GM12878 (cell line): ENCODE measurements around the gene DTNA. TPM values are rescaled to one million over a fixed set of nuclear protein-coding genes. Genes with fewer than 3 reads are reported as not detected.

Source experiments
- ATAC-seq: fragments of 200-7000 bp; cut with Tn5 transposase; 3 replicates; pipeline ENCODE4 v1.9.1; 2020; ENCODE audit warnings: mild to moderate bottlenecking, moderate library complexity
- BruUV-seq: library from RNA; stranded (reverse); fragments of 400-500 nt; replicated peaks from 2 replicates; lab custom pipeline; 2021; lab: Mats Ljungman, UMichigan
- CTCF ChIA-PET: fragments of 300-600 bp; sonication (Branson Sonifier 250); formaldehyde crosslinking; extraction: SDS; loops from one replicate; lab custom pipeline; 2021; ENCODE audit warnings: inconsistent platforms; lab: Yijun Ruan, JAX
- POLR2A ChIA-PET: fragments of 350-600 bp; formaldehyde crosslinking; extraction: SDS; loops from one replicate; lab custom pipeline; 2021; ENCODE audit warnings: inconsistent platforms; lab: Charles Lee
- RAD21 ChIA-PET: fragments of 300-600 bp; sonication (Branson Sonifier 250); formaldehyde crosslinking; loops from one replicate; lab custom pipeline; 2023; ENCODE audit warnings: antibody characterized with exemption; ENCODE audit not compliant: unreplicated experiment; lab: Charles Lee
- SMC1A ChIA-PET: fragments of 300-600 bp; sonication (Branson Sonifier 250); formaldehyde crosslinking; loops from one replicate; lab custom pipeline; 2023; ENCODE audit not compliant: unreplicated experiment, uncharacterized antibody; lab: Charles Lee
- DNase-seq: peaks from one replicate; pipeline ENCODE4 v3.0.0-alpha.2; 2011; ENCODE audit warnings: low read depth, low spot score
- FAIRE-seq: peaks from 3 replicates; lab custom pipeline; 2011; peaks lifted over from hg19 to GRCh38; lab: Jason Lieb, UNC
- H2AFZ ChIP-seq: 2 replicates; pipeline ENCODE4 v1.6.0; 2011; ENCODE audit warnings: low read depth, low read length, control low read depth; ENCODE audit not compliant: control insufficient read depth
- H3K27ac ChIP-seq: 2 replicates; pipeline ENCODE4 v1.5.1; 2011; ENCODE audit warnings: control low read depth; ENCODE audit not compliant: control insufficient read depth, insufficient read depth
- H3K27me3 ChIP-seq, 2 experiments: replicated peaks in 1 of 2; 2 replicates each; pipeline versions ENCODE4 v1.6.0 to v1.6.1; 2011; ENCODE audit warnings: low read length in 1 of 2; ENCODE audit not compliant: control insufficient read depth in 2 of 2, insufficient read depth in 2 of 2
- H3K36me3 ChIP-seq, 2 experiments: 2 replicates each; pipeline ENCODE4 v1.5.1; 2011; ENCODE audit warnings: low read length in 1 of 2; ENCODE audit not compliant: control insufficient read depth in 2 of 2, insufficient read depth in 2 of 2
- H3K4me1 ChIP-seq: 2 replicates; pipeline ENCODE4 v1.6.1; 2011; ENCODE audit warnings: mild to moderate bottlenecking, low read length, moderate library complexity, mixed read lengths; ENCODE audit not compliant: control insufficient read depth, insufficient read depth
- H3K4me2 ChIP-seq: 2 replicates; pipeline ENCODE4 v1.6.0; 2011; ENCODE audit warnings: control low read depth; ENCODE audit not compliant: control insufficient read depth, insufficient read depth
- H3K4me3 ChIP-seq: fragments of 200-600 bp; sonication (generic); 2 replicates; pipeline ENCODE4 v1.5.1; 2016
- H3K79me2 ChIP-seq: 2 replicates; pipeline ENCODE4 v1.6.0; 2011; ENCODE audit warnings: low read length; ENCODE audit not compliant: control insufficient read depth, insufficient read depth
- H3K9ac ChIP-seq: 2 replicates; pipeline ENCODE4 v1.8.0; 2011; ENCODE audit warnings: low read length, control low read depth, mixed read lengths; ENCODE audit not compliant: control insufficient read depth, insufficient read depth
- H3K9me3 ChIP-seq: replicated peaks from 3 replicates; pipeline ENCODE4 v1.5.1; 2011; ENCODE audit warnings: mild to moderate bottlenecking, low read length; ENCODE audit not compliant: control insufficient read depth, insufficient read depth
- H4K20me1 ChIP-seq: 2 replicates; pipeline ENCODE4 v1.6.0; 2011; ENCODE audit not compliant: control insufficient read depth, insufficient read depth
- CHD2 ChIP-seq: IDR thresholded peaks from 2 replicates; pipeline ENCODE4 v1.6.1; 2011; ENCODE audit warnings: low read depth, low read length, improper control_type of control experiment, borderline replicate concordance
- EED ChIP-seq: sonication (generic); IDR thresholded peaks from 2 replicates; pipeline ENCODE4 v1.6.1; 2016; ENCODE audit warnings: antibody characterized with exemption, low read depth
- FOXM1 ChIP-seq: IDR thresholded peaks from 2 replicates; pipeline ENCODE4 v1.6.1; 2012; ENCODE audit warnings: low read depth, mild to moderate bottlenecking, inconsistent platforms, low read length, moderate library complexity
- HDAC6 ChIP-seq: fragments of 200-600 bp; sonication (generic); IDR thresholded peaks from one replicate; pipeline ENCODE4 v1.8.0; 2017; ENCODE audit warnings: antibody characterized with exemption; ENCODE audit not compliant: unreplicated experiment
- KAT2A ChIP-seq: conservative IDR thresholded peaks from 2 replicates; pipeline ENCODE4 v1.6.1; 2011; ENCODE audit warnings: low read depth, low read length; ENCODE audit not compliant: control insufficient read depth
- MYB ChIP-seq: fragments of 150-350 bp; IDR thresholded peaks from 2 replicates; pipeline ENCODE4 v1.6.1; 2014; ENCODE audit warnings: mild to moderate bottlenecking, low read depth, low read length, borderline replicate concordance
- NR2F1 ChIP-seq: fragments of 450-650 bp; conservative IDR thresholded peaks from 2 replicates; pipeline ENCODE4 v1.6.1; 2017; ENCODE audit warnings: mild to moderate bottlenecking
- RAD21 ChIP-seq: IDR thresholded peaks from 2 replicates; pipeline ENCODE4 v1.6.1; 2011; ENCODE audit warnings: mild to moderate bottlenecking, low read depth, low read length, moderate library complexity; ENCODE audit not compliant: insufficient read depth
- TBL1XR1 ChIP-seq: IDR thresholded peaks from 2 replicates; pipeline ENCODE4 v1.6.1; 2012; ENCODE audit warnings: low read depth, low read length, improper control_type of control experiment
- WGBS: methylation state at CpG from one replicate; pipeline ENCODE4 v1.1.6; 2016; ENCODE audit warnings: low lambda C conversion rate; ENCODE audit not compliant: insufficient replicate concordance, insufficient coverage; ENCODE audit errors: missing lambda C conversion rate; 5-methylcytosine and 5-hydroxymethylcytosine counted together
- in situ Hi-C: fragments of 300-500 bp; cut with MboI; formaldehyde crosslinking; loops from 9 replicates; pipeline ENCODE4 v1.14.3; 2018; ENCODE audit warnings: mixed read lengths
- intact Hi-C: fragments of 100-400 bp; cut with micrococcal nuclease; formaldehyde crosslinking; loops from one replicate; pipeline ENCODE4 v1.14.2; 2022; ENCODE audit not compliant: unreplicated experiment
- polyA plus RNA-seq, 11 experiments: library from polyadenylated mRNA; depleted of rRNA in 4 of 11; unstranded in 6 of 11; stranded (reverse) in 5 of 11; fragments of >200 nt; fragmentation: Nextera tagmentation in 4 of 11; fragmentation: Illumina TruSeq in 1 of 11; extraction: Ambion mirVana in 4 of 11; extraction: Trizol in 1 of 11; gene quantifications; 1 replicate in 1 of 11; 2 replicates in 10 of 11; pipeline versions ENCODE4 v1.2.1 to v1.2.3, GENCODE V29; 2011 to 2016; ENCODE audit warnings: inconsistent platforms in 2 of 11, missing spikeins in 2 of 11, low read depth in 1 of 11
- total RNA-seq, 4 experiments: library from RNA; depleted of rRNA in 3 of 4; stranded (reverse); fragments of >200 nt in 3 of 4; fragmentation: Illumina TruSeq in 1 of 4; extraction: Trizol in 1 of 4; gene quantifications; 2 replicates each; pipeline versions ENCODE4 v1.2.1 to v1.2.3, GENCODE V29; 2013 to 2021
- TF ChIP-seq, protein P1 (sequence below): fragments of 450-650 bp; IDR thresholded peaks from 2 replicates; pipeline ENCODE4 v1.6.1; 2018; ENCODE audit warnings: mild to moderate bottlenecking, low read depth, moderate library complexity; ENCODE audit not compliant: partially characterized antibody

The DTNA gene
- total and polyA plus RNA-seq, 10 of the 15 experiments (the other 5 are each of a cell fraction or from before 2014, with no cell fraction given), result 0.26 to 8.6 (median 0.53) TPM

DNA sequence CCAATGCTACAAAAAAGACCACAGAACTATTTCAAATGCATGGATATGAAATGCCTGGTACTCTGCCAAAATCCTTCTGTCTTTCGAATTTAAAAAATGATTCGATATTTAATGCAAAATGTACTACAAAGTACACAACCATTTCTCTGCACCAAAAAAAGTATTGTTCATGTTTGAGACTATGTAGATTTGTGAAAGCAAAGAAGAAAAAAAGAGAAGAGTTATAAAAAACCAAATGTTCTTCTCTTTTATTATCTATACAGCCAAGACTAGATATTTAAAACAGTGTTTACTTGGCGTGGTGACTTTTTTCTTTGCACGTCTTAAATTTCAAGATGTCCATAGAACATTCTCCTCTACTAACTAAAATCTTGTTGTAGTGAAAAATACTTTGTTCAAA is 89.2 kb downstream of the DTNA start:
- H3K4me3 ChIP-seq, result no peak overlapping the region
- ChIA-PET POLR2A (no interaction called here), SMC1A (no interaction called here), RAD21 (interaction anchor here (0.7 kb wide), 1 partner anchor 676 kb away, joined by 3 read pairs; no protein-coding TSS in a partner anchor), CTCF (interaction anchor here (0.8 kb wide), 1 partner anchor 10 kb away, joined by 3 read pairs; no protein-coding TSS in a partner anchor)
- H2AFZ ChIP-seq, result no peak overlapping the region
- H3K27ac ChIP-seq, result no peak overlapping the region
- intact Hi-C loops, result no loop called here
- no peaks in the 10 kb centered on the region for H4K20me1 ChIP-seq
- DNase-seq (no peak), ATAC-seq (no peak), FAIRE-seq (no peak)
- WGBS, result 33% methylated on average over 4 of the region's 4 CpGs
- no peaks in the 10 kb centered on the region for H3K36me3 ChIP-seq
- no peaks in the 10 kb centered on the region for H3K4me1 ChIP-seq
- H3K9ac ChIP-seq, result no peak overlapping the region
- no TSS peak for BruUV-seq
- in situ Hi-C loops, result loop anchor here (10.0 to 25.0 kb wide), 2 partner anchors 134 to 962 kb away; no protein-coding TSS in a partner anchor
- H3K79me2 ChIP-seq, result no peaks in the 10 kb centered on the region
- H3K4me2 ChIP-seq, result no peak overlapping the region
- H3K27me3 ChIP-seq, result no peaks in the 10 kb centered on the region; a peak in 1 of 4 replicates
- TF ChIP-seq KAT2A (no peak), MYB (no peak), TBL1XR1 (no peak), EED (no peak), CHD2 (no peak), RAD21 (no peak), FOXM1 (no peak), HDAC6 (no peak), NR2F1 (no peak)
- TF ChIP-seq, protein P1, sequence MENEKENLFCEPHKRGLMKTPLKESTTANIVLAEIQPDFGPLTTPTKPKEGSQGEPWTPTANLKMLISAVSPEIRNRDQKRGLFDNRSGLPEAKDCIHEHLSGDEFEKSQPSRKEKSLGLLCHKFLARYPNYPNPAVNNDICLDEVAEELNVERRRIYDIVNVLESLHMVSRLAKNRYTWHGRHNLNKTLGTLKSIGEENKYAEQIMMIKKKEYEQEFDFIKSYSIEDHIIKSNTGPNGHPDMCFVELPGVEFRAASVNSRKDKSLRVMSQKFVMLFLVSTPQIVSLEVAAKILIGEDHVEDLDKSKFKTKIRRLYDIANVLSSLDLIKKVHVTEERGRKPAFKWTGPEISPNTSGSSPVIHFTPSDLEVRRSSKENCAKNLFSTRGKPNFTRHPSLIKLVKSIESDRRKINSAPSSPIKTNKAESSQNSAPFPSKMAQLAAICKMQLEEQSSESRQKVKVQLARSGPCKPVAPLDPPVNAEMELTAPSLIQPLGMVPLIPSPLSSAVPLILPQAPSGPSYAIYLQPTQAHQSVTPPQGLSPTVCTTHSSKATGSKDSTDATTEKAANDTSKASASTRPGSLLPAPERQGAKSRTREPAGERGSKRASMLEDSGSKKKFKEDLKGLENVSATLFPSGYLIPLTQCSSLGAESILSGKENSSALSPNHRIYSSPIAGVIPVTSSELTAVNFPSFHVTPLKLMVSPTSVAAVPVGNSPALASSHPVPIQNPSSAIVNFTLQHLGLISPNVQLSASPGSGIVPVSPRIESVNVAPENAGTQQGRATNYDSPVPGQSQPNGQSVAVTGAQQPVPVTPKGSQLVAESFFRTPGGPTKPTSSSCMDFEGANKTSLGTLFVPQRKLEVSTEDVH, result no peak
- no peaks in the 10 kb centered on the region for H3K9me3 ChIP-seq
